Mammary epithelial cell (primary cell): ENCODE measurements around the gene FAM217B.

Experiments used
- EZH2 ChIP-seq: IDR thresholded peaks from 2 replicates; pipeline ENCODE4 v1.6.1; 2012; ENCODE audit warnings: low read length, inconsistent platforms, borderline replicate concordance
- TF ChIP-seq, protein P1 (sequence below), 2 donors: IDR thresholded peaks in 1 of 2; conservative IDR thresholded peaks in 1 of 2; 2 replicates each; pipeline ENCODE4 v1.5.1; 2011 to 2012; ENCODE audit warnings: inconsistent platforms in 2 of 2, low read length in 2 of 2, mild to moderate bottlenecking in 2 of 2, control low read depth in 1 of 2, low read depth in 1 of 2; ENCODE audit not compliant: insufficient read depth in 1 of 2; ENCODE audit errors: extremely low read depth in 1 of 2

- TF ChIP-seq, protein P1, sequence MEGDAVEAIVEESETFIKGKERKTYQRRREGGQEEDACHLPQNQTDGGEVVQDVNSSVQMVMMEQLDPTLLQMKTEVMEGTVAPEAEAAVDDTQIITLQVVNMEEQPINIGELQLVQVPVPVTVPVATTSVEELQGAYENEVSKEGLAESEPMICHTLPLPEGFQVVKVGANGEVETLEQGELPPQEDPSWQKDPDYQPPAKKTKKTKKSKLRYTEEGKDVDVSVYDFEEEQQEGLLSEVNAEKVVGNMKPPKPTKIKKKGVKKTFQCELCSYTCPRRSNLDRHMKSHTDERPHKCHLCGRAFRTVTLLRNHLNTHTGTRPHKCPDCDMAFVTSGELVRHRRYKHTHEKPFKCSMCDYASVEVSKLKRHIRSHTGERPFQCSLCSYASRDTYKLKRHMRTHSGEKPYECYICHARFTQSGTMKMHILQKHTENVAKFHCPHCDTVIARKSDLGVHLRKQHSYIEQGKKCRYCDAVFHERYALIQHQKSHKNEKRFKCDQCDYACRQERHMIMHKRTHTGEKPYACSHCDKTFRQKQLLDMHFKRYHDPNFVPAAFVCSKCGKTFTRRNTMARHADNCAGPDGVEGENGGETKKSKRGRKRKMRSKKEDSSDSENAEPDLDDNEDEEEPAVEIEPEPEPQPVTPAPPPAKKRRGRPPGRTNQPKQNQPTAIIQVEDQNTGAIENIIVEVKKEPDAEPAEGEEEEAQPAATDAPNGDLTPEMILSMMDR (conservative IDR thresholded peaks at IDR 0.05 in 1 of 2, IDR thresholded peaks at IDR 0.05 in 1 of 2; ENCODE audit: extremely low read depth in 1 of 2, insufficient read depth in 1 of 2, low read depth in 1 of 2, low read length in 2 of 2) = no peak
- no peak for TF ChIP-seq EZH2
Observed at GRCh38 chr20:59997896-59998295, 57.7 kb downstream of the FAM217B start.
